GM21447 (cell line): ENCODE results near the gene LRFN3.
"Not testable (repeated sequence)": the region's sequence is repeated elsewhere in the genome, so short reads cannot be mapped to it uniquely, and the experiment has no call there.

Experiments
- ATAC-seq: cut with Tn5 transposase; IDR thresholded peaks from one replicate; pipeline ENCODE4 v1.9.1; 2021; ENCODE audit not compliant: unreplicated experiment

Gene LRFN3

DNA sequence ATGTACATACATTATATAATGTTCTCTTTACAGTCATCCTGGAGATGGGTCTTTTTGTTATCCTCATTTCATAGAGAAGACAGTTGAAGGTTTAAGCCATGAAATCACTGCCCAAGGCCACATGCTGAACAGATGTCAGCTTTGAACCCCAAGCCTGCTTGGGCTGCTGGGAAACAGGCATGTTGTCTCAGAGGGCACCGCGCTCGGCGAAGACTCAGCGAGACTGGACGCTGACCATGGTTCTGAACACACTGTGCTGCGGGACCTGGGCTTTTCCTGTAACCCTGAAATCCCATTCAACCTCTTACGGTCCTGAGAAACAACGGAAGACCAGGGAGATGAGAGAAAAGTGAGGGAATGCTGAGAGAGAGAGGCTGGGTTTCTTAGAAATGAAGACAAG lies 27.3 kb downstream of the LRFN3 start:
- no peak for ATAC-seq

DNA sequence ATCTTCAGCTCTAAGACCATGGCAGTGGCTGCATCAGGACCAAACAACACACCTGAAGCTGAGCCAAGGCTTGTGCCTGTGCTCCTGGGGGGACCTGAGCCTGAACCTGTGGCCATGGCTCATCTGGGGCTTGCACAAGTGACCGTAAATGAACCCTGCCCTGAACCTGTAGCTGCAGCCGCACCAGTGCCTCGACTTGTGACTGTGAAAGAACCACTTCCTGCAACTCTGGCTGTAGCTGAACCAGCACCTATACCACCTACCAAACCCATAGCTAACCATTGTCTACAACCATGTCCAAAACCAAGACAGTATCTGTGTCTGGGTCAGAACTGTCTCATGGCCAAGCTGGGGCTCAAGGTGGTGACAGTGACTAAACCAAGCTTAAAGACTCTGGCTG lies 30.6 kb downstream of the LRFN3 start:
- no peak for ATAC-seq

DNA sequence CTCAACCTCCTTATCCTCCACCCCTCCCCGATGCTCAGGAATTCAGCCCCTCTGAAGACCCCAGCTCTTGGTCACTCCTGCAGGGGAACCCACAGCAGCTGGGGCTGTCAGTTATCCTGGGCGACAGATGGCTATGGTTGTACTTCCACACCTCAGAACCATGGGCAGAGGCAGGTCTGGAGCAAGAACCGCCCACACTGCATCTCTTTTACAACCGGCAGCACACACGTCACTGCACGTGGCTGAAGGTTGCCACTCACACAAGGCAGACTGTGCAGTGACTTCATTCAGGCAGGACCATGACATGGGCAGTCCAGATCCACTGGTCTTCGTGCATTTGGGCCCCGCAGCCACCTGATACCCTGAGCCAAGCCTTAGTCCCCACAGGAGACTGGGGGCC lies 37.3 kb downstream of the LRFN3 start:
- ATAC-seq = no peak

DNA sequence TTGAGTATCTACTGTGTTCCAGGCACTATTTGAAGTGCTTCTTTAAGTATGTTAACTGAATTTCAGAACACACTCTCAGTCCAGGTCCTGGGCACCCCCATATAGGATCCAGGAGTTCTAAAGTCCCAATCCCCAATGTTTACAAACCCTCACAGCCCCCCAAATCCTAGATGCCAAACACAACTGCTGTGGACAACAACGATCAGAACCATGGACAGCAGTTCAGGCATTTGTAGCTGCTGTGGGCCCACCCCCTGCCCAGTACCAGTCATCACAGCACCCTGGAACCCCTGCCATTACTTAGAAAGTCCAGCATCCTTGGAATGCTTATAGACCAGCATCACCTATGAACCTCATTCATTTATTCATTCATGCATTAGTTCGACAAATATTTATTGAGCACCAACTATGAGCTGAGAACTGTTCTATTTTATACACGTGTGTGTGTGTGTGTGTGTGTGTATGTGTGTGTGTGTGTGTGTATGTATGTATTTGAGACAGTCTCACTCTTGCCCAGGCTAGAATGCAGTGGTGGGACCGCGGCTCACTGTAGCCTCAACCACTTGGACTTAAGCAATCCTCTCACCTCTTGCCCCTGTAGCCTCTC lies 39.5 kb downstream of the LRFN3 start:
- no peak for ATAC-seq

DNA sequence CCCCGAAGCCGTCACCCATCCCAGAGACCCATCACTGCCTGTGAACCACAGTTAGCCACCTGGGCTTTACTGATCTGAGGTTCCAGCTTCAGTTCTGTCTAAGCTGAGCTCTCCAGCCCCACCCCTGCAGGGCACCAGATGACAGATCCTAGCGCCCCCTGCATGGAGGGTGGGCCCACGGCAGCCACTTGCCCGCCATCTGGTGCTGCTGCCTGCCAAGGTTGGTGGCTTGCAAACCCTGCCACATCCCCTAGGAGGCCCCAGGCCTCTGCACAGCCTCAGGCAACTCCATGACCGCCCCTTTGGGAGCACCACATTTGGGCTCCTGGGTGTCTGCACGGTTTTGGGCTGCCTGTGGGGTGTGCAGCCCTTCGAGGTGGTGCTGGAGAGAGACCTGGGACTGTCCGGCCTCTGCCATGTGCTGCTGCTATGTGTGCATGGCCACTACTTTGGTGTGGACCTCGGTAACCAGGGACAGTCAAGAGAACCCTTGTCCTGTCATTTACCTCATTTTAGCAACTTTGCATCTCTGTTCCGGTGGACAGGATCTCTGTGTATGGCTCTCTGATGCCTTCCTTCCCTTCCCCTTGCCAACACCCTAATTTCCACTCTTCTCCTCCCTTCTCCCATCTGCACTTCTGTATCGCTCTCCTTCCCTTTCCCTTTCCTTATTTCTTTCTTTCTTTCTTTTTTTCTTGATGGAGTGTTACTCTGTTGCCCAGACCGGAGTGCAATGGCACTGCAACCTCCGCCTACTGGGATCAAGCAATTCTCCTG lies 41.5 kb downstream of the LRFN3 start:
- no peak for ATAC-seq

DNA sequence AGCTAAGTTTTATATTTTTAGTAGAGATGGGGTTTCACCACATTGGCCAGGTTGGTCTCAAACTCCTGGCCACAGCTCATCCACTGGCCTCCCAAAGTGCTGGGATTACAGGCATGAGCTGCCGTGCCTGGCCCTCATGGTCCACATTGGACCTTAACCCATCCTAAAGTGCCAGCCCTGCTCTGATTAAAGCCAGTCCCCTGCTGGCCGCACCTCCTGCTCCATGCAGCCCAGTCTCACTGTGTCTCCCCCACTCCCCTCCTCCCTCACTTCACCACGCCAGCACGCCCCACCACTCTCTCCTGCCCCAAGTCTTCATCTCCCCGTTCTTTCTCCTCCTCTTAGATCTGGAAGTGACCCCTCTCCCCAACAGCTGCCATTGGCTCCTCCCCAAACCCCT lies 42.1 kb downstream of the LRFN3 start:
- ATAC-seq = no peak

DNA sequence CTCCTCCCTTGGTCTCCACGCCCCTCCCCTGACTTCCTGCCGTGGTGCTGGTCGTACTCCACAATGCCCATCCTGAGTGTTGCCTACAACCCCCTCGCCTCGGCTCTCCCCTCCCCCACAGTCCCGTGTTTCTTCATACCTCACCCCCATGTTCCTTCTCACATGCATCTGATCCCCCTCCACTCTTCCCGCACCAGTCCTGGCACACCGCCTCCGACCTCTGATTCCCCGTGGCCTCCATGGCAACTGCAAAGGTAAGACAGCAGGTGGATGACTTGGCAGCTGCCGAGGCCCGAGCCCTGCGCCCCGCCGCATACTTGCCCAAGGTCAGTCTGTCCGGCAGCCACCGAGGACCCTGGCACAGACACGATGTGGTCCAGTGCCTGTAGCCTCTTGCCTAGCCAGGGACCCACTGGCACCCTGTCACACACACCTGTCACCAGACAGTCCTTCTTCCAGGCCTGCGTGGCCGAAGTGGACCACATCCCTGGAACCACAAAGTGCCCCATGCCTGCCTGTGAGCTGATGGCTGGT lies 42.7 kb downstream of the LRFN3 start:
- ATAC-seq = no peak

DNA sequence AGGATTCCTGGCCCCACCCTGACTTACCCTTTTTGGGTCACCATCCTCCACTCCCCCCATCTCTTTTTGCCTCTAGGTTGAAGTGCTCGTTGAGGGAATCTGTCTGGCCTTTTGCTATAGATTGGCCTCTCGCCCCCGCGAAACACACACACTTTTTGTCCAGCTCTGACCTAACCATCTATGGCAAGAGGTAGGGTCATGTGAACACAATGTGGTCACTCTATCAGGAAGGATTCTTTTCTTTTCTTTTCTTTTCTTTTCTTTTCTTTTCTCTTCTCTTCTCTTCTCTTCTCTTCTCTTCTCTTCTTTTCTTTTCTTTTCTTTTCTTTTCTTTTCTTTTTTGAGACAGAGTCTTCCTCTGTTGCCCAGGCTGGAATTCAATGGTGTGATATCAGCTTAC lies 44.8 kb downstream of the LRFN3 start:
- not testable (repeated sequence) for ATAC-seq

DNA sequence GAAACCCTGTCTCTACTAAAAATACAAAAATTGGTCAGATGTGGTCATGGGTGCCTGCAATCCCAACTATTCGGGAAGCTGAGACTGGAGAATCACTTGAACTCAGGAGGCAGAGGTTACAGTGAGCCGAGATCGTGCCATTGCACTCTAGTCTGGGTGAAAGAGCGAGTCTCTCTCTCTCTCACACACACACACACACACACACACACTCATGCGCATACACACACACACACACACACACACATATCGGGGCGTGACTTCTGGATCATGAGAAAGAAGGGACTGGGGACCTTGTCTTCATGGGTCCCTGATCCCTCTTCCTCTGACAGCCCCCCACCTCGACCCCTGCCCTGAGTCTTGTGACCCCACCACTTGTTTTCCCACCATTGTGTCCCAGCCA lies 47.0 kb downstream of the LRFN3 start:
- no peak for ATAC-seq

DNA sequence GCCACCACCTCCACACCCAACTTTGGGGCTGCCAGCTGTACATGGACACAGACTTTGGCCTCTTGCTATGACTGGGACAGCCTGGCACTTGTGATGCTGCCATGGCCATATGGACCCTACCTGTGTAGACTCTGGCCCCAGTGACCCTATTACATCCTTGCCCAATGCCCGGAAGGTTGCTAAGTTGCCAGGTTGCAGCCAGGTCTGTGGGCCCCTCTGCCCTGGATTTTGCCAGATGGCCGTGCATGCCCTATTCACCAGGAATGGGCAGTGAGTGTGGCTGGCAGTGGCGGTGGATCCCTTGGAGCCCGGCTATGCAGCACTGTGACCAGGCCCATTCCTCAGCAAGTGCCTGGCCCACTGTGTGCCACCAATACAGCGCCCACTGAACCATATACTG lies 49.9 kb downstream of the LRFN3 start:
- ATAC-seq = no peak

DNA sequence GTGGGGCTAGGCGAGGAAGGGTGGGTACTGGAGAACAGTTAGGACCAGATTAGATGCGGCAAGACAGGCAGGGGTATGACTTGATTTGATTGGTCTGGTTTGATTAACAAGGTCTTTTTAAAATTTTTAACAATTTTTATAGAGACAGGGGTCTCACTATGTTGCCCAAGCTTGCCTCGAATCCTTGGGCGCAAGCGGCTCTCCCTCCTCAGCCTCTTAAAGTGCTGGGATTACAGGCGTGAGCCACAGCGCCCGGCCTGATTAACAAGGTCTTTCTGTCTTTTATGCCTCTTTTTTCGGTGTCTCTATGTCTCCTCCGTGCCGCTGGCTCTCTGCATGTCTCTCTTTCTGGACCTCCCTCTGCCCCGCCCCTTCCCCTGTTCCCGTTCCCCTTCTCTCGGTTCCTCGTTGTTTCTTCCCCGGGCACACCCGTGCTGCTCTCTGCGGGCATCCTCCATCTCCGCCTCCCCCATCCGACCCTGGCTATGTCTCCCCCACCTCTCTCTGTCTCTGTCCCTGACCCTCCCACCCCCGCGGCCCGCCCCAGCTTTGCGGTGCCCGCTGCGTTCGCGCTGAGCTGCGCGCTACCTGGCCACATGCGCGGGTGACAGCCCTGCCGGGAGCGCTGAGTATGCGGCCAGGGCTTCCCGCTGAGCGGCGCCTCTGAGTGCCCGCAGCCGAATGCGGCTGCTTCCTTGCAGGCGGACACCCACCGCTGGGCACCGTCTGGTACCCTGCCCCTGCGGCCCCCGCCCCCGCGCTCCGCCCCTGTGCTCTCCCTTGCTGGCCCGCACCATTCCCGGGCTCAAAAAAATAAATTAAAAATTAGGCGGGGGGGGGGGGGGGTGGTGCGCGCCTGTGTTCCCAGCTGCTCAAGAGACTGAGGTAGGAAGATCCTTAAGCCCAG lies 50.7 kb downstream of the LRFN3 start:
- ATAC-seq = no peak

DNA sequence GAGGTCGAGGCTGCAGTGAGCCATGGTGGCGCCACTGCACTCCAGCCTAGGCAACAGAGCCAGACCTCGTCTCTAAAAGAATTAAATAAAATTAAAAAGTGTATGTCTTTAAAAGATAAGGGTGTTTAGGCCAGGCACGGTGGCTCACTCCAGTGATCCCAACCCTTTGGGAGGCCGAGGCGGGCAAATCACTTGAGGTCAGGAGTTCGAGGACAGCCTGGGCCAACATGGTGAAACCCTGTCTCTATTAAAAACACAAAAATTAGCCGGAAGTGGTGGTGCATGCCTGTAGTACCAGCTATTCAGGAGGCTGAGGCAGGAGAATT lies 51.4 kb downstream of the LRFN3 start:
- no peak for ATAC-seq

DNA sequence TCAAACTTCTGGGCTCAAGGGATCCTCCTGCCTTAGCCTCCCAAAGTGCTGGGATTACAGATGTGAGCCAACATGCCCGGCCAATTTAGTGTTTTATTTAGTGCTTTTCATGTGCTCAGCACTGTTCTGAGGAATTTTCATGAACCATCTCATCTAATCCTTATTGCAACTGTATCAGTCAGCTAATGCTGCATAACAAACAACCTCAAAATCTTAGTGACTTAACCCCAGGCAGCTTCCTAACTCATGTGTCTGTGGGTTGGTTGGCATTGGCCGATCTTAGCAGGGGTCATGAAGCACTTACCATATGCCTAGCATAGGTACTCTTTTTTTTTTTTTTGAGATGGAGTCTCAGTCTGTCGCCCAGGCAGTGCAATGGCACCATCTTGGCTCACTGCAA lies 52.6 kb downstream of the LRFN3 start:
- no peak for ATAC-seq

DNA sequence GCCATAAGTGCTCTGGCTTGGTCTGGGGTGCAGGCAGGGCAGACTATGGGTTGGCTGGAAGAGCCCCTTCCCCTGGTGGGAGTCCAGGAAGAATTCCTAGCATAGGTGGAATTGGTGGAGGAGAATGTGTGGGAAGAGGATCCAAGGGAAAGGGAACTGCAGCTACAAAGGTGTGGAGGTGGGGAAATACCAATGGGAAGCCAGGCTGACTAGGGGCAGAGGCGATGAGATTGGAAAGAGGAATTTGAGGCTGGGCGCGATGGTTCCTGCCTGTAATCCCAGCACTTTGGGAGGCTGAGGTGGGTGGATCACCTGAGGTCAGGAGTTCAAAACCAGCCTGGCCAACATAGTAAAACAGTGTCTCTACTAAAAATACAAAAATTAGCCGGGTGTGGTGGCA lies 54.0 kb downstream of the LRFN3 start:
- no peak for ATAC-seq

DNA sequence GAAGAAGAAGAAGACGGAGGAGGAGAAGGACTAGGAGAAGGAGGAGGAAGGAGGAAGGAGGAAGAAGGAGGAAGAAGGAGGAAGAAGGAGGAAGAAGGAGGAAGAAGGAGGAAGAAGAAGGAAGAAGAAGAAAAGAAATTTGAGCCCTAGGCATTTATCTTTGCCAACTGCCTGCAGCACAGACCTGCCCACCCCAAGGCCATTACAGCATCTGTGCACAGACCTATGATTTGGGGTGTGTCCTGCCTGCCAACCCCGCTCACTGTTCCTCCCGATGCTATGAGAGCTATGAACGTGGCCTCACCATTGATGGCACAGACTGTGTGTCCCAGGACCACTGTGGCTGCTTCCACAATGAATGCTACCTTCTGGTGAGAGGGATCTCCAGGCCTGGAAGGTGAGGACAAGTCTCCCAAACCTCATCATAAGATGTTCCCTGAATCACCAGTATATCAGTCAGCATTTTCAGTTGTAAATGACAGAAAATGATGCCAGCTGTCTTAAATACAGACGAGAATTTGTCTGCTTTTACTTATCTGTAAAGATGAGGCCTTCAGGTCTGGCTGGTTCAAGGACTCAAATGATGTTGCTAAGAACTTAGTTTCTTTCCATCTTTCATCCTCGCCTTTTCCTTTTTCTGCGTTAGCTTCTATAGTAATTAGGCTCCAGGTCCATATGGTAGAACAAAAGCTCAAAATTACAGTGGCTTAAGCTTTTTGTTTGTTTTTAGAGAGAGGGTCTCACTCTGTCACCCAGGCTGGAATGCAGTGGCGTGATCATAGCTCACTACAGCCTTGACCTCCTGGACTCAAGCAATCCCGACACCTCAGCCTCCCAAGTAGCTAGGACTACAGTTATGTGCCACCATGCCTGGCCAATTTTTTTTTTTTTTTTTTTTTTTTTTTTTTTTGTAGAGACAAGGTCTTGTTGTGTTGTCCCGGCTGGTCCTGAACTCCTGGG lies 54.9 kb downstream of the LRFN3 start:
- no peak for ATAC-seq

DNA sequence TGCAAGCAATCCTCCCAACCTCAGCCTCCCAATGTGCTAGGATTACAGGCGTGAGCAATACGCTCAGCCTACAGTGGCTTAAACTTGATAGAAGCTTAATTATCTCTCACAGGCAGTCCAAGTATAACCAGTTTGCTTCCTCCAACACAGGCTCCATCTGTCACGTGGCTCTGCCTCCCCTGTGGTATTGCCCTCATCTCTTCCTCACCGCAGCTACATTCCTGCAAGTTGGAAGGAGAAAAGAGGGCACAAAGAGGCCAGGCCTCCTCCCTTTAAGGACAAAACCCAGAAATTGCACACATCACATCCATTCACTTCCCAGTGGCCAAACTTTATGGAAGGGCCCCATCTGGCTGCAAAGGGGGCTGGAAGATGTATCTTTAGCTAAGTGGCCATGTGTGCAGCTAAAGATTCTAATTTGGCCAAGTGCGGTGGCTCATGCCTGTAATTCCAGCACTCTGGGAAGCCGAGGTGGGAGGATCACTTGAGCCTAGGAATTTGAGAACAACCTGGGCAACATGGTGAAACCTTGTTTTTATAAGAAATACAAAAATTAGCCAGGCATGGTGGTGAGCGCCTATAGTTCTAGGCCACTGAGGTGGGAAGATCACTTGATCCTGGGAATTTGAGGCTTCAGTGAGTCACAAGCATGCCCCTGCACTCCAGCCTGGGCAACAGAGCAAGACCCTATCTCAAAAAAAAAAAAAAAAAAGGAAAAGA lies 55.7 kb downstream of the LRFN3 start:
- no peak for ATAC-seq

DNA sequence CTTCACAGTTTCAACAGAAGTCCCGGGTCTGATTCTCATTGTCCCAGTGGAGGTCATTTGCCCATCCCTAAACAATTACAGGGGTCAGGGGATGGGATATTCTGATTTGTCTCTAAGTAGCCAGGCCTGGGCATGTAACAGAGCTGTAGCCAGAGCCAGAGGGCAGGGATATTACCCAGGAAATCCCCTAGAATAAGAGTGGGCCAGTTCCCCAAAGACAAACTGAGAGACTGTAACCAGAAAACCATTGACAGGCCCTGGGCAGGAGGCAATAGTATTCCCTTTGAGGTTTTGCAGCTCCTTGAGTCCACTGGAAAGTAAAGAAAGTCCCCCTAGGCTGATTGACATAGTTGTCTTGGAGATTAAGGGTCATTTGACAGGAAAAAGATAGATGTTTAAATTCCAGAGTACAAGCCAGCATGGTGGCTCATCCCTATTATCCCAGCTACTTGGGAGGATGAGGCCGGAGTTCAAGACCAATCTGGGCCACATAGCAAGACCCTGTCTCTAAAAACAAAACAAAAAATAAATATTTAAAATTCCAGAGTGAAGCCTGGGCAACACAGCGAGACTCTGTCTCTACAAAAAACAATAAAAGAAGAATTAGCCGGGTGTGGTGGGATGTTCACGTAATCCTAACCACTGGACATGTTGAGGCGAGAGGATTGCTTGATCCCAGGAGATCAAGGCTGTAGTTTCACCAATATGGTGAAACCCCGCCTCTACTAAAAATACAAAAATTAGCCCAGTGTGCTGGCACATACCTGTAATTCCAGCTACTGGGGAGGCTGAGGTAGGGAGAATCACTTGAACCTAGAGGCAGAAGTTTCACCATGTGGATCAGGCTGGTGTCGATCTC lies 57.0 kb downstream of the LRFN3 start:
- no peak for ATAC-seq

DNA sequence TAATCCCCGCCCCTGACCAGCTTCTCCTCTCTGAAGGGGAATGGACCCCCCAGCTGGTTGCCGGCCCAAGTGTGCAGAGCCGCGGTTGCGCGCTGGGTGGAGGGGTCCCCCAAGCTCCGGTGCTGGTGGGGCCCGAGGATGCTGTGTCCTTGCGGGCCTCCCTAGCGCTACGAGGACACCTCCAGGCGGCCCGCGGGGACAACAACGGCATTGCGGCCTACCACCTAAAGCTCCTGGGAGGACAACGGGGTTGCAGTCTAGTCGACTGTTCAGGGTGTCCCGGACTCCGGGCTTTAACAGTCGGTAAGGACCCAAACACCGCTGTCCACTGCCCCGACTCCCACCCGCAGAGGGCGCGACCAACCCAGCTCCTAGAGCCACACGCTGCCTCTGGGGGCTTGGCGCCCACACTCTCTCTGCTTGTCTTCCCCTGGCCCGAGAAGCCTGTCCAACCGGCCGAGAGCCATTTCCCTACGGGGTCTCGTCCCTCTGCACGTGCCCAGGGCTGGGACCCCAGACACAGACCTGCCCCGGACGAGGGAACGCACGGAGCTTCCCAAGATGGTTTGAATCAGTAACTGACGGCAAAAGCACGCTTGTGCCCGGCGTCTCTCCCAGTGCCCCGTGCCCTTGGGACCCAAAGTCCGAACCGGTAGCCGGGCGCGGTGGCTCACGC lies 57.9 kb downstream of the LRFN3 start:
- no peak for ATAC-seq
